Measurements from ENCODE around the gene BMI1.

BMI1 gene

DNA sequence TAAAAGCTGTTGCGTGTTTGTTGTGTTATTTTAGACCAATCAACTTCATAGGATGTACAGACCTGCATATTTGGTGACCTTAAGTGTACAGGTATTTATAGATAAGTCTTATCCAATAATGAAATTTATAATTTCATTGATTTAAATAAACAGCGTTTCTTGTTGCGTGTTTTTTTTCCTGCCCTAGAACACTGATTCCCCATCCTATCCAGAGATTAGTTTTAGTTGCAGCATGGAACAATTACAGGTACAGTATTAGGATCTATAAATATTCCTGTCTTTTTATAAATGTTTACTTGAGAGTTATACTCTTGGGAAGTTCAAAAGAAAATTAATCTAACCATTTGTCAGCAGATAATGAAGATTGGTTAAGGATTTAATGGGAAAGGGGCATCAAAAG is 2.1 kb upstream of the BMI1 start:
- CTCF ChIA-PET: no interaction called here
- peaks cover 15% of the 10 kb centered on the region for H3K4me1 ChIP-seq (ENCODE audit: control insufficient read depth, insufficient read depth, low read length)
- no peak overlapping the region for H3K4me3 ChIP-seq (ENCODE audit: low read depth, low read length)
- TF ChIP-seq ZNF221 (tag by site-specific recombination; IDR thresholded peaks at IDR 0.05; ENCODE audit: borderline replicate concordance) (no peak), ZNF660 (tag by site-specific recombination; IDR thresholded peaks at IDR 0.05) (peak; percentile 98)
- H3K36me3 ChIP-seq (ENCODE audit: control insufficient read depth in 2 of 2, insufficient read depth in 1 of 2, low read length in 2 of 2): no peaks in the 10 kb centered on the region
- H3K9me3 ChIP-seq (ENCODE audit: control insufficient read depth, insufficient read depth, low read depth, low read length): no peaks in the 10 kb centered on the region
- H3K27ac ChIP-seq (ENCODE audit: extremely low read depth, low read depth, low read length): no peak overlapping the region
- POLR2A ChIA-PET: interaction anchor here (1.1 to 4.5 kb wide), 2 partner anchors 21 to 89 kb away, joined by 3 to 37 read pairs; no protein-coding TSS in a partner anchor

DNA sequence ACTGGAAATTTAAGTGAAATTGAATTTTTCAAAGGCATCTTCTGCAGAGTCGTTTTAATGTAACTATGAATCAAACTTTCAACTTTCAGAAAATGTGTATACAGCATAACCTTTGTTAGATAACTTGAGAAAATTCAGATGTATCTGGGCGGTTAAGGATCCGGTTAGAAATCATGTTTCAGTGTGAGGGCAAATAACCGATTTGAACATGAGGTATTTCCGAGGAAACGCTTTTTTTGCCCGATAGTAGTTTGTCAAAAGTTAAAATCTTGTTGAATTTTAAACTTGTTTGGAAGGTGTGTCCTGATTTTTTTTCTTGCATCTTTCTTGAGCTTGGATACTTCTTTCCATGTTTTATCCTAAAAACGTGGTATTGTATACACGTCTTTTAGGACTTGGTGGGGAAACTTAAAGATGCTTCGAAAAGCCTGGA is 1.3 kb upstream of the BMI1 start:
- POLR2A ChIA-PET: interaction anchor here (1.1 kb wide), 1 partner anchor 21 kb away, joined by 4 read pairs; no protein-coding TSS in a partner anchor
- Histone ChIP-seq H3K4me3 (ENCODE audit: low read depth, low read length) (no peak overlapping the region), H3K27ac (ENCODE audit: extremely low read depth, low read depth, low read length) (no peak overlapping the region), H3K36me3 (ENCODE audit: control insufficient read depth in 2 of 2, insufficient read depth in 1 of 2, low read length in 2 of 2) (no peaks in the 10 kb centered on the region), H3K9me3 (ENCODE audit: control insufficient read depth, insufficient read depth, low read depth, low read length) (no peaks in the 10 kb centered on the region), H3K4me1 (ENCODE audit: control insufficient read depth, insufficient read depth, low read length) (peaks cover 23% of the 10 kb centered on the region)
- TF ChIP-seq ZNF660 (tag by site-specific recombination; IDR thresholded peaks at IDR 0.05) (no peak), ZNF335 (tag by site-specific recombination; conservative IDR thresholded peaks at IDR 0.05) (peak; percentile 45; the same call in 1 of the 2 replicates), ZNF677 (tag by site-specific recombination; IDR thresholded peaks at IDR 0.05) (no peak), ZNF629 (tag by site-specific recombination; IDR thresholded peaks at IDR 0.05) (no peak), KLF1 (tag by site-specific recombination; IDR thresholded peaks at IDR 0.05) (no peak), ZNF843 (tag by site-specific recombination; IDR thresholded peaks at IDR 0.05) (no peak), ZNF223 (tag by site-specific recombination; IDR thresholded peaks at IDR 0.05) (no peak), ZNF555 (tag by site-specific recombination; conservative IDR thresholded peaks at IDR 0.05) (no peak), ZNF501 (tag by site-specific recombination; IDR thresholded peaks at IDR 0.05) (no peak), TCF7L2 (IDR thresholded peaks at IDR 0.05; ENCODE audit: borderline replicate concordance, low read depth, low read length) (no peak), ZNF423 (tag by site-specific recombination; IDR thresholded peaks at IDR 0.05) (no peak)
- TF ChIP-seq, protein P1, sequence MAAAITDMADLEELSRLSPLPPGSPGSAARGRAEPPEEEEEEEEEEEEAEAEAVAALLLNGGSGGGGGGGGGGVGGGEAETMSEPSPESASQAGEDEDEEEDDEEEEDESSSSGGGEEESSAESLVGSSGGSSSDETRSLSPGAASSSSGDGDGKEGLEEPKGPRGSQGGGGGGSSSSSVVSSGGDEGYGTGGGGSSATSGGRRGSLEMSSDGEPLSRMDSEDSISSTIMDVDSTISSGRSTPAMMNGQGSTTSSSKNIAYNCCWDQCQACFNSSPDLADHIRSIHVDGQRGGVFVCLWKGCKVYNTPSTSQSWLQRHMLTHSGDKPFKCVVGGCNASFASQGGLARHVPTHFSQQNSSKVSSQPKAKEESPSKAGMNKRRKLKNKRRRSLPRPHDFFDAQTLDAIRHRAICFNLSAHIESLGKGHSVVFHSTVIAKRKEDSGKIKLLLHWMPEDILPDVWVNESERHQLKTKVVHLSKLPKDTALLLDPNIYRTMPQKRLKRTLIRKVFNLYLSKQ (tag by site-specific recombination; IDR thresholded peaks at IDR 0.05; ENCODE audit: borderline replicate concordance): no peak
- TF ChIP-seq, protein P2, sequence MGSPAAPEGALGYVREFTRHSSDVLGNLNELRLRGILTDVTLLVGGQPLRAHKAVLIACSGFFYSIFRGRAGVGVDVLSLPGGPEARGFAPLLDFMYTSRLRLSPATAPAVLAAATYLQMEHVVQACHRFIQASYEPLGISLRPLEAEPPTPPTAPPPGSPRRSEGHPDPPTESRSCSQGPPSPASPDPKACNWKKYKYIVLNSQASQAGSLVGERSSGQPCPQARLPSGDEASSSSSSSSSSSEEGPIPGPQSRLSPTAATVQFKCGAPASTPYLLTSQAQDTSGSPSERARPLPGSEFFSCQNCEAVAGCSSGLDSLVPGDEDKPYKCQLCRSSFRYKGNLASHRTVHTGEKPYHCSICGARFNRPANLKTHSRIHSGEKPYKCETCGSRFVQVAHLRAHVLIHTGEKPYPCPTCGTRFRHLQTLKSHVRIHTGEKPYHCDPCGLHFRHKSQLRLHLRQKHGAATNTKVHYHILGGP (tag by site-specific recombination; IDR thresholded peaks at IDR 0.05): no peak
- TF ChIP-seq, protein P3, sequence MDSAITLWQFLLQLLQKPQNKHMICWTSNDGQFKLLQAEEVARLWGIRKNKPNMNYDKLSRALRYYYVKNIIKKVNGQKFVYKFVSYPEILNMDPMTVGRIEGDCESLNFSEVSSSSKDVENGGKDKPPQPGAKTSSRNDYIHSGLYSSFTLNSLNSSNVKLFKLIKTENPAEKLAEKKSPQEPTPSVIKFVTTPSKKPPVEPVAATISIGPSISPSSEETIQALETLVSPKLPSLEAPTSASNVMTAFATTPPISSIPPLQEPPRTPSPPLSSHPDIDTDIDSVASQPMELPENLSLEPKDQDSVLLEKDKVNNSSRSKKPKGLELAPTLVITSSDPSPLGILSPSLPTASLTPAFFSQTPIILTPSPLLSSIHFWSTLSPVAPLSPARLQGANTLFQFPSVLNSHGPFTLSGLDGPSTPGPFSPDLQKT (IDR thresholded peaks at IDR 0.05; ENCODE audit: borderline replicate concordance, low read depth, low read length): no peak
- TF ChIP-seq, protein P4, sequence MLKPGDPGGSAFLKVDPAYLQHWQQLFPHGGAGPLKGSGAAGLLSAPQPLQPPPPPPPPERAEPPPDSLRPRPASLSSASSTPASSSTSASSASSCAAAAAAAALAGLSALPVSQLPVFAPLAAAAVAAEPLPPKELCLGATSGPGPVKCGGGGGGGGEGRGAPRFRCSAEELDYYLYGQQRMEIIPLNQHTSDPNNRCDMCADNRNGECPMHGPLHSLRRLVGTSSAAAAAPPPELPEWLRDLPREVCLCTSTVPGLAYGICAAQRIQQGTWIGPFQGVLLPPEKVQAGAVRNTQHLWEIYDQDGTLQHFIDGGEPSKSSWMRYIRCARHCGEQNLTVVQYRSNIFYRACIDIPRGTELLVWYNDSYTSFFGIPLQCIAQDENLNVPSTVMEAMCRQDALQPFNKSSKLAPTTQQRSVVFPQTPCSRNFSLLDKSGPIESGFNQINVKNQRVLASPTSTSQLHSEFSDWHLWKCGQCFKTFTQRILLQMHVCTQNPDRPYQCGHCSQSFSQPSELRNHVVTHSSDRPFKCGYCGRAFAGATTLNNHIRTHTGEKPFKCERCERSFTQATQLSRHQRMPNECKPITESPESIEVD (tag by site-specific recombination; IDR thresholded peaks at IDR 0.05): 0 out of 2 replicates have a peak, but pooled peaks have one; percentile 18
- TF ChIP-seq, protein P5, sequence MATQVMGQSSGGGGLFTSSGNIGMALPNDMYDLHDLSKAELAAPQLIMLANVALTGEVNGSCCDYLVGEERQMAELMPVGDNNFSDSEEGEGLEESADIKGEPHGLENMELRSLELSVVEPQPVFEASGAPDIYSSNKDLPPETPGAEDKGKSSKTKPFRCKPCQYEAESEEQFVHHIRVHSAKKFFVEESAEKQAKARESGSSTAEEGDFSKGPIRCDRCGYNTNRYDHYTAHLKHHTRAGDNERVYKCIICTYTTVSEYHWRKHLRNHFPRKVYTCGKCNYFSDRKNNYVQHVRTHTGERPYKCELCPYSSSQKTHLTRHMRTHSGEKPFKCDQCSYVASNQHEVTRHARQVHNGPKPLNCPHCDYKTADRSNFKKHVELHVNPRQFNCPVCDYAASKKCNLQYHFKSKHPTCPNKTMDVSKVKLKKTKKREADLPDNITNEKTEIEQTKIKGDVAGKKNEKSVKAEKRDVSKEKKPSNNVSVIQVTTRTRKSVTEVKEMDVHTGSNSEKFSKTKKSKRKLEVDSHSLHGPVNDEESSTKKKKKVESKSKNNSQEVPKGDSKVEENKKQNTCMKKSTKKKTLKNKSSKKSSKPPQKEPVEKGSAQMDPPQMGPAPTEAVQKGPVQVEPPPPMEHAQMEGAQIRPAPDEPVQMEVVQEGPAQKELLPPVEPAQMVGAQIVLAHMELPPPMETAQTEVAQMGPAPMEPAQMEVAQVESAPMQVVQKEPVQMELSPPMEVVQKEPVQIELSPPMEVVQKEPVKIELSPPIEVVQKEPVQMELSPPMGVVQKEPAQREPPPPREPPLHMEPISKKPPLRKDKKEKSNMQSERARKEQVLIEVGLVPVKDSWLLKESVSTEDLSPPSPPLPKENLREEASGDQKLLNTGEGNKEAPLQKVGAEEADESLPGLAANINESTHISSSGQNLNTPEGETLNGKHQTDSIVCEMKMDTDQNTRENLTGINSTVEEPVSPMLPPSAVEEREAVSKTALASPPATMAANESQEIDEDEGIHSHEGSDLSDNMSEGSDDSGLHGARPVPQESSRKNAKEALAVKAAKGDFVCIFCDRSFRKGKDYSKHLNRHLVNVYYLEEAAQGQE (tag by site-specific recombination; IDR thresholded peaks at IDR 0.05): no peak
- TF ChIP-seq, protein P6, sequence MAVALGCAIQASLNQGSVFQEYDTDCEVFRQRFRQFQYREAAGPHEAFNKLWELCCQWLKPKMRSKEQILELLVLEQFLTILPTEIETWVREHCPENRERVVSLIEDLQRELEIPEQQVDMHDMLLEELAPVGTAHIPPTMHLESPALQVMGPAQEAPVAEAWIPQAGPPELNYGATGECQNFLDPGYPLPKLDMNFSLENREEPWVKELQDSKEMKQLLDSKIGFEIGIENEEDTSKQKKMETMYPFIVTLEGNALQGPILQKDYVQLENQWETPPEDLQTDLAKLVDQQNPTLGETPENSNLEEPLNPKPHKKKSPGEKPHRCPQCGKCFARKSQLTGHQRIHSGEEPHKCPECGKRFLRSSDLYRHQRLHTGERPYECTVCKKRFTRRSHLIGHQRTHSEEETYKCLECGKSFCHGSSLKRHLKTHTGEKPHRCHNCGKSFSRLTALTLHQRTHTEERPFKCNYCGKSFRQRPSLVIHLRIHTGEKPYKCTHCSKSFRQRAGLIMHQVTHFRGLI (tag by site-specific recombination; IDR thresholded peaks at IDR 0.05): no peak
- CTCF ChIA-PET: interaction anchor here (0.7 to 1.0 kb wide), 2 partner anchors 21 to 31 kb away, joined by 3 read pairs; no protein-coding TSS in a partner anchor
